OCI-LY1 (cell line): Measurements from ENCODE around the gene FARS2.

Experiments
- H2AFZ ChIP-seq: fragments of 200-600 bp; sonication (generic), shearing (Covaris generic); 2 replicates; pipeline ENCODE4 v1.6.0; 2014; ENCODE audit warnings: antibody characterized with exemption, mild to moderate bottlenecking, low read length
- H3F3A ChIP-seq: fragments of 200-600 bp; sonication (generic), shearing (Covaris generic); 2 replicates; pipeline ENCODE4 v1.6.0; 2014; ENCODE audit warnings: mild to moderate bottlenecking, antibody characterized with exemption, low read length, moderate library complexity; ENCODE audit not compliant: insufficient read depth
- H3K27ac ChIP-seq: fragments of 200-600 bp; sonication (generic); 2 replicates; pipeline ENCODE4 v1.5.1; 2014; ENCODE audit warnings: low read length, mixed run types, mild to moderate bottlenecking, low read depth; ENCODE audit not compliant: poor library complexity, severe bottlenecking
- H3K27me3 ChIP-seq: fragments of 200-600 bp; sonication (generic); 2 replicates; pipeline ENCODE4 v1.6.0; 2014; ENCODE audit warnings: antibody characterized with exemption, mild to moderate bottlenecking, low read length, moderate library complexity; ENCODE audit not compliant: insufficient read depth
- H3K36me3 ChIP-seq: fragments of 200-600 bp; sonication (generic); 2 replicates; pipeline ENCODE4 v1.6.1; 2014; ENCODE audit warnings: mild to moderate bottlenecking, antibody characterized with exemption, low read length, moderate library complexity, mixed read lengths; ENCODE audit not compliant: insufficient read depth
- H3K4me1 ChIP-seq: fragments of 200-600 bp; sonication (generic); 2 replicates; pipeline ENCODE4 v1.5.1; 2014; ENCODE audit warnings: mild to moderate bottlenecking, low read length, moderate library complexity; ENCODE audit not compliant: insufficient read depth, severe bottlenecking
- H3K4me2 ChIP-seq: fragments of 200-600 bp; sonication (generic), shearing (Covaris generic); 2 replicates; pipeline ENCODE4 v1.6.1; 2014; ENCODE audit warnings: low read length
- H3K4me3 ChIP-seq: fragments of 200-600 bp; sonication (generic); 2 replicates; pipeline ENCODE4 v1.5.1; 2014; ENCODE audit warnings: low read length, low read depth, mild to moderate bottlenecking, mixed read lengths; ENCODE audit not compliant: poor library complexity, severe bottlenecking
- H3K79me2 ChIP-seq: fragments of 200-600 bp; shearing (Covaris generic); 2 replicates; pipeline ENCODE4 v1.6.1; 2016; ENCODE audit warnings: mixed run types, low read length, mixed read lengths; ENCODE audit not compliant: insufficient read depth
- H3K9ac ChIP-seq: fragments of 200-600 bp; sonication (generic), shearing (Covaris generic); 2 replicates; pipeline ENCODE4 v1.6.1; 2014; ENCODE audit warnings: mild to moderate bottlenecking, low read length, mixed read lengths
- H3K9me2 ChIP-seq: fragments of 200-600 bp; sonication (generic), shearing (Covaris generic); 2 replicates; pipeline ENCODE4 v1.6.1; 2014; ENCODE audit warnings: low read depth, mild to moderate bottlenecking, low read length, mixed read lengths
- H3K9me3 ChIP-seq: fragments of 200-600 bp; shearing (Covaris generic); 2 replicates; pipeline ENCODE4 v1.6.1; 2014; ENCODE audit warnings: low read length, mixed read lengths
- H4K20me1 ChIP-seq: fragments of 200-600 bp; sonication (generic), shearing (Covaris generic); 2 replicates; pipeline ENCODE4 v1.6.0; 2016; ENCODE audit warnings: mild to moderate bottlenecking, low read length; ENCODE audit not compliant: insufficient read depth
- EZH2 ChIP-seq: fragments of 200-600 bp; sonication (generic), shearing (Covaris generic); IDR thresholded peaks from 2 replicates; pipeline ENCODE4 v1.8.0; 2017; ENCODE audit warnings: borderline replicate concordance, mixed run types, mild to moderate bottlenecking, antibody characterized with exemption, low read length, moderate library complexity, mixed read lengths
- TF ChIP-seq, protein P1 (sequence below): fragments of 200-600 bp; sonication (generic), shearing (Covaris generic); IDR thresholded peaks from 2 replicates; pipeline ENCODE4 v1.5.1; 2017; ENCODE audit warnings: mild to moderate bottlenecking, antibody characterized with exemption, low read length, moderate library complexity, mixed read lengths

FARS2 gene

DNA sequence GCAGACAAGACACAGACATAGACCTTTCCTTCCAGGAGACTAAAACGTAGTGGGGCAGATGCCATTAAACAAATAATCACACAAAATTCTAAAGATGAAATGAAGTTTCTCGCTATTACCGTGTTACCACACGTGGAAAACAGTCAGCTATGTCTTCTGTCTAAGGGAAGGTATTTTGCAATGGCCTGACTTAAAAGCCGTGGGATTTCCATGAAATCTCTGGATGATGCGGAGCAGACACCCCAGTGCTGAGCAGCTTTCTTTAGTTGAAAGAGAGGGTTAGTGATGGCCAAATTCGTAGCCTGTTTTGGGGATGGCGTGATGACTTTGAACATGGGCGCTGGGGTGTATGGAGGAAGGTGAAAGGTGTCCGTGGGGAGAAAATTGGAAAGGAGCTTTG, 463.6 kb downstream of the FARS2 start:
- H2AFZ ChIP-seq, result no peak overlapping the region
- no peaks in the 10 kb centered on the region for H3K27me3 ChIP-seq
- H3K4me1 ChIP-seq, result peaks cover 95% of the 10 kb centered on the region
- H3K4me2 ChIP-seq, result peak overlapping the region; percentile 76; the same call in 1 of the 2 replicates
- H3K9me2 ChIP-seq, result no peaks in the 10 kb centered on the region
- H3K79me2 ChIP-seq, result no peaks in the 10 kb centered on the region
- no peaks in the 10 kb centered on the region for H4K20me1 ChIP-seq
- no peak overlapping the region for H3K4me3 ChIP-seq
- no peak for TF ChIP-seq EZH2
- H3K9ac ChIP-seq, result peak overlapping the region; percentile 67; the same call in 1 of the 2 replicates
- no peaks in the 10 kb centered on the region for H3K36me3 ChIP-seq
- H3K27ac ChIP-seq, result peak overlapping the region; percentile 87
- H3K9me3 ChIP-seq, result no peaks in the 10 kb centered on the region
- H3F3A ChIP-seq, result no peaks in the 10 kb centered on the region

DNA sequence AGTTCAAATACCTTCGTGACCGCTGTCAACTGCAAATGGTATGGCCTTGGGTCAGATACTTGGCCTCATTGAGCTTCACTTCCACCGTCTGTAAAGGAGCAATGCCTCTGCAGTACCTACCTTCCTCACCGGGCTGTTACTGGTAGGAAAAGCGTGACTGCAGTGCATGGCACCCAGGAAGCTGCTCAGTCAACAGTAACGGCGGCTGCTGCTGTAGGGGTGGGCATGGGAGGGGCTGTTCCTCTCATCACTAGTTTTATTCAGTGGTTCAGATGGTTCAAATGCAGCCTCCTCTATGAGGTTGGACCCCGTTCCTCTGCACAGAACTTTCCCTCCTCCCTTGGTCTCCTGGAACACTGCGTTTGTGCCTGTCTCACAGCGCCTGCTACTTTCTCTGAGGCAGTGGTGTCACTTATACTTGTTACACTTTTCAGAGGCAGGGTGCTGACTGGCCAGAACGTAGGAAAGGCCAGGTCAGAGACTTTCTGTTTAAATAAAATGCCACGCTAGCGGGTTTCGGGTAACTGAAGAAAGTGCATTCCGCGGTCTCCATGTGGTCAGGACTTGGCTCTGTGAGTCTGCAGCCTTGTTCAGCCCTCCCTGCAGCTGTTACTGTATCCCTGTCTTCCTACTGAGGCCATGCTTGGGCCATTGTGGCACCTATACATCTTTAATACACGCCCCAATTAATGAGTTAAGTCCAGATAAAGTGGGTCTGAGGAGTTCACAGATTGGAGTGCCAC, 465.8 kb downstream of the FARS2 start:
- TF ChIP-seq, protein P1, sequence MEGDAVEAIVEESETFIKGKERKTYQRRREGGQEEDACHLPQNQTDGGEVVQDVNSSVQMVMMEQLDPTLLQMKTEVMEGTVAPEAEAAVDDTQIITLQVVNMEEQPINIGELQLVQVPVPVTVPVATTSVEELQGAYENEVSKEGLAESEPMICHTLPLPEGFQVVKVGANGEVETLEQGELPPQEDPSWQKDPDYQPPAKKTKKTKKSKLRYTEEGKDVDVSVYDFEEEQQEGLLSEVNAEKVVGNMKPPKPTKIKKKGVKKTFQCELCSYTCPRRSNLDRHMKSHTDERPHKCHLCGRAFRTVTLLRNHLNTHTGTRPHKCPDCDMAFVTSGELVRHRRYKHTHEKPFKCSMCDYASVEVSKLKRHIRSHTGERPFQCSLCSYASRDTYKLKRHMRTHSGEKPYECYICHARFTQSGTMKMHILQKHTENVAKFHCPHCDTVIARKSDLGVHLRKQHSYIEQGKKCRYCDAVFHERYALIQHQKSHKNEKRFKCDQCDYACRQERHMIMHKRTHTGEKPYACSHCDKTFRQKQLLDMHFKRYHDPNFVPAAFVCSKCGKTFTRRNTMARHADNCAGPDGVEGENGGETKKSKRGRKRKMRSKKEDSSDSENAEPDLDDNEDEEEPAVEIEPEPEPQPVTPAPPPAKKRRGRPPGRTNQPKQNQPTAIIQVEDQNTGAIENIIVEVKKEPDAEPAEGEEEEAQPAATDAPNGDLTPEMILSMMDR, result no peak
- TF ChIP-seq EZH2, result no peak
- H3K9me2 ChIP-seq, result no peaks in the 10 kb centered on the region
- H3K9ac ChIP-seq, result peak overlapping the region; percentile 21; the same call in 1 of the 2 replicates
- peak overlapping the region; percentile 33; the same call in 1 of the 2 replicates for H3K4me2 ChIP-seq
- peaks cover 77% of the 10 kb centered on the region for H3K4me1 ChIP-seq
- no peaks in the 10 kb centered on the region for H3K36me3 ChIP-seq
- no peaks in the 10 kb centered on the region for H4K20me1 ChIP-seq
- no peaks in the 10 kb centered on the region for H3F3A ChIP-seq
- H3K4me3 ChIP-seq, result no peak overlapping the region
- no peak overlapping the region for H2AFZ ChIP-seq
- peak overlapping the region; percentile 87 for H3K27ac ChIP-seq
- no peaks in the 10 kb centered on the region for H3K9me3 ChIP-seq
- no peaks in the 10 kb centered on the region for H3K27me3 ChIP-seq
- no peaks in the 10 kb centered on the region for H3K79me2 ChIP-seq

DNA sequence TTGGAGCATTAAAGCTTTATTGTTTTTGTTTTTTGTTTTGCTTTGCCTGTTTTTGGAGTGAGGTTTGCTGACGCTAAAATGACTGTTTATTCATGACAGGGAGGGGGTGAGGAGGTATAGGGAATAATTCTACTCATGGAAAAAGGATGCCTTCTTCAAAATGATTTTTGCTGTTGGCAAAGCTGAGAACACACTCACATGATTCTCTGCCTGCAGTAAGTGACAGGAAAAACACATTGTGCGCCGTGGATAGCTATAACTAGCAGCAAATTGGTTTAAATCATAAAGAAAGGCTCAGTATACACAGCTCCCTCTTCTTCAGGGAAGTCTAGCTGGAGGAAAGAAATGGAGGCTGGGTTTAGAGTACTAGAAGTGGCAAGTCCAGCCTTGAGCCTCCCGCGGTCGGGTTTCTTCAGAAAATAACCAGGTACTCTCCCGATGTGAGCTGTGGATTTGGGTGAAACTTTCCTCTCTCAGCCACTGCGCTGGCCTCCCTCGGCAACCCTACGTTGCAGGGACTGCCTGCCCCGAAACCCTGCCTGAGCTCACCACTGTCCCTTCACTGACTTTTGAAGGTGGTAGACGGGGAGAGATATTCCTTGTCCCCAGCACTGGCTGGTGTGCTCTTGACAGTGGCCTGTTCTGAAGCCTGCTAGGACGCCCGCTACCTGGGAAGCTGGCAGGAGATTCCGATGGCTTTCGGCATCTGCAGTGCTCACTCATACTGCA, 467.2 kb downstream of the FARS2 start:
- Histone ChIP-seq H3K4me2 (peak overlapping the region; percentile 10; the same call in 1 of the 2 replicates), H3K27ac (no peak overlapping the region), H3K4me3 (no peak overlapping the region), H3K9ac (no peak overlapping the region; the same call in 1 of the 2 replicates), H2AFZ (no peak overlapping the region), H3K9me3 (no peaks in the 10 kb centered on the region), H3K79me2 (no peaks in the 10 kb centered on the region), H3K4me1 (peaks cover 63% of the 10 kb centered on the region), H3F3A (no peaks in the 10 kb centered on the region), H3K36me3 (no peaks in the 10 kb centered on the region), H3K27me3 (no peaks in the 10 kb centered on the region), H4K20me1 (no peaks in the 10 kb centered on the region), H3K9me2 (no peaks in the 10 kb centered on the region)
- TF ChIP-seq, protein P1, result no peak
- TF ChIP-seq EZH2, result no peak
